Cardiac fibroblast (primary cell): ENCODE data around the gene SLC38A1.

Source experiments
- DNase-seq, 2 donors: peaks; one replicate each; pipeline versions ENCODE4 v3.0.0 to v3.0.0-alpha.2; 2010; ENCODE audit warnings: low read depth in 2 of 2
- H3K4me3 ChIP-seq, 2 donors: replicated peaks in 1 of 2; 1 replicate in 1 of 2; 2 replicates in 1 of 2; pipeline ENCODE4 v1.5.1; 2011; ENCODE audit warnings: low read depth in 2 of 2, low read length in 2 of 2, mild to moderate bottlenecking in 2 of 2, moderate library complexity in 1 of 2
- TF ChIP-seq, protein P1 (sequence below): IDR thresholded peaks from one replicate; pipeline ENCODE4 v1.5.1; 2011; ENCODE audit warnings: low read depth, mild to moderate bottlenecking, low read length, inconsistent platforms

SLC38A1 gene

DNA sequence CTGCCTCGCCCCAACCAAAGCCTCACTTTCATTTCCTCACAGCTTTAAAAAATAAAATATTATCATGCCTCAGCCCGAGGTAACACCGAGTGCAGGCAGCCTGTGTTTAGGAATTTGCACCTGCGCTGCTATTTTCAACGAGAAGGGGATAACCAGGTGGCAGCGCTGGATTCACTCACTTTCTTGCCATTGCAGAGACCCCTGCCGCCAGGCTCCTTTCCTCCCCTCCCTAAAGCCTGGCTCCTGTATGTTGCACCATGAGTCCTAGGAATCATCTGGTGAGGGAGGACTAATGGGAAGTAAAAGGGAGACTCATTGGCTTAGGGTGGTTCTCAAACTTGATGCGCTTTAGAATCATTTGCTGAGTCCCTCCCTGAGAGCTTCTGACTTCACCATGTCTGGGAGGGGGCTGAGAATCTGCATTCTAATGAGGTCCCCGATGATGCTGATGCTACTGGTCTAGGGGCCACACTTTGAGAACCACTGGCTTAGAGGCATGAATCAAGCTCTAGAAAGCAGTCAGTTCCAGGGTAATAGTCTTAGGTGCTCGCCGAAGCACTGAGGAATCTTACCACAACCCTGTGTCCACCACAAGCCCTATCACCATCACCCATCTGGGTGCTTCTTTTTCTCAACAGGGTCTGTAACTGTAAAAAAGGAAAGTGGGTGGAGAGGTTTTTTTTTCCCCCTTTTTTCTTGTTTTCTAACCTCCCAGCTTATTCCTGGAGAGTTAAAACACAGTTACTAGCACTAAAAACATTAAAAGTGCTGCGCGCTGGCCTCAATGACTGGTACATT, 83.8 kb downstream of the SLC38A1 start:
- H3K4me3 ChIP-seq, result no peak overlapping the region
- DNase-seq, result no peak
- TF ChIP-seq, protein P1, sequence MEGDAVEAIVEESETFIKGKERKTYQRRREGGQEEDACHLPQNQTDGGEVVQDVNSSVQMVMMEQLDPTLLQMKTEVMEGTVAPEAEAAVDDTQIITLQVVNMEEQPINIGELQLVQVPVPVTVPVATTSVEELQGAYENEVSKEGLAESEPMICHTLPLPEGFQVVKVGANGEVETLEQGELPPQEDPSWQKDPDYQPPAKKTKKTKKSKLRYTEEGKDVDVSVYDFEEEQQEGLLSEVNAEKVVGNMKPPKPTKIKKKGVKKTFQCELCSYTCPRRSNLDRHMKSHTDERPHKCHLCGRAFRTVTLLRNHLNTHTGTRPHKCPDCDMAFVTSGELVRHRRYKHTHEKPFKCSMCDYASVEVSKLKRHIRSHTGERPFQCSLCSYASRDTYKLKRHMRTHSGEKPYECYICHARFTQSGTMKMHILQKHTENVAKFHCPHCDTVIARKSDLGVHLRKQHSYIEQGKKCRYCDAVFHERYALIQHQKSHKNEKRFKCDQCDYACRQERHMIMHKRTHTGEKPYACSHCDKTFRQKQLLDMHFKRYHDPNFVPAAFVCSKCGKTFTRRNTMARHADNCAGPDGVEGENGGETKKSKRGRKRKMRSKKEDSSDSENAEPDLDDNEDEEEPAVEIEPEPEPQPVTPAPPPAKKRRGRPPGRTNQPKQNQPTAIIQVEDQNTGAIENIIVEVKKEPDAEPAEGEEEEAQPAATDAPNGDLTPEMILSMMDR, result no peak

DNA sequence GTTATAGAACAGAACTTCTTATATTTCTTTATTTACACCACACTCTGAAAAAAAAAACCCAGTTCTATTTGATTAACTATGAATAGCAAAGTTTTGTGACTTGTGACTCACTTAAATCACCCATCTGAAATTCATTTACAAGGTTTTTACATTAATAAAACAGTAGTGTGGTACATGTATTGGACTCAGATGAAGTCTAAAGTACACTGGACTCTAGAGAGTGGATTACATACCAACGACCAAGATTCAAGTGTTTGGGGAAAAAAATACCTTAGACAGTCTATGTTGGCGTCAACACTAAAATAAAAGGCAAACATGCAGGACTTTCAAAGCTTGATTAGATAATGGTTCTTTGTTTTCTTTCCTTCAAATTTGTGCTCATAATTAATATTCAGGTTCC, 85.7 kb downstream of the SLC38A1 start:
- TF ChIP-seq, protein P1, result no peak
- no peak overlapping the region for H3K4me3 ChIP-seq
- no peak for DNase-seq

DNA sequence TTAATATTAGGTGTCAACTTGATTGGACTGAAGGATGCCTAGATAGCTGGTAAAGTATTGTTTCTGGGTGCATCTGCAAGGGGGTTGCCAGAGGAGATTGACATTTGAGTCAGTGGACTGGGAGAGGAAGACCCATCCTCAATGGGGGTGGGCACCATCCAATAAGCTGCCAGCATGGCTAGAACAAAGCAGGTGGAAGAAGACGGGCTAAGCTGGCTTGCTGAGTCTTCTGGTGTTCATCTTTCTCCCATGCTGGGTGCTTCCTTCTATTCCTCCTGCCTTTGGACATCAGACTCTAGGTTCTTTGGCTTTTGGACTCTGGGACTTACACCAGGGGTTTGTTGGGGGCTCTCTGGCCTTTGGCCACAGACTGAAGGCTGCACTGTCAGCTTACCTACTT, 87.4 kb downstream of the SLC38A1 start:
- TF ChIP-seq, protein P1, result no peak
- H3K4me3 ChIP-seq, result no peak overlapping the region
- DNase-seq, result no peak

DNA sequence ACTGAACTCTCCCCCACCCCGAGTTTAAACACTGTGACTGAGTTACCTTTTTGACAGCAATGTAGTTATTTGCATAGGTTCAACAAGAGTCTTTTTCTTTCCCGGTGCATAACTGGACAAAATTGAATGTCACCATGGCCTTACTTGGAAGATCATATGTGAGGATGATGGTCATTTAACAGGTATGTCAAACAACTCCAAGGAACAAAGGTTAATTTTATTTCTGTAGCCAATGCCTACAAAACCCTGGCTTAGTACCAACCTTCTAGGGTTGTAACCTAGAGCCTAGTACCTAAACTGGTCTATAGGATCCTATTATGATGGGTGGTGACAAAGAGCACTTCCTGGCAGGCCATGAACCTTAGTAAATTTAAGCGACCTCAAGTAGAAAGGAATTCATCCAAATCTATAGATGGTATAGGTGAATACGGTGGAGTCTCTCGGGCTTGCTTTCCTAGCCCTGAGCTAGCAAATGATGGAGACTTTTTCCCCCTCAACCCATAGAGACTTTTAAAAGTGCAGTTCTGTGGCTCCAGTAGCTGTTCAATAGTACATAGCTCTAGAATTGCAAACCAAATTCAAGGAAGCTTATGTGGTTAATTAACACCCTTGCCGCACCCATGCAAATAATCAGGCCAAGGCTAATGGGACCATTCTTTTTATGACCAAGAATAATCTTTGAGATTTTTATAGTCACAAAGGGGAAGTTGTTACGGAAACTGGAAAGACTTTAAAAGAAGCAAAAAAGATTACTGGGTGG, 89.0 kb downstream of the SLC38A1 start:
- TF ChIP-seq, protein P1, result no peak
- H3K4me3 ChIP-seq, result no peak overlapping the region

DNA sequence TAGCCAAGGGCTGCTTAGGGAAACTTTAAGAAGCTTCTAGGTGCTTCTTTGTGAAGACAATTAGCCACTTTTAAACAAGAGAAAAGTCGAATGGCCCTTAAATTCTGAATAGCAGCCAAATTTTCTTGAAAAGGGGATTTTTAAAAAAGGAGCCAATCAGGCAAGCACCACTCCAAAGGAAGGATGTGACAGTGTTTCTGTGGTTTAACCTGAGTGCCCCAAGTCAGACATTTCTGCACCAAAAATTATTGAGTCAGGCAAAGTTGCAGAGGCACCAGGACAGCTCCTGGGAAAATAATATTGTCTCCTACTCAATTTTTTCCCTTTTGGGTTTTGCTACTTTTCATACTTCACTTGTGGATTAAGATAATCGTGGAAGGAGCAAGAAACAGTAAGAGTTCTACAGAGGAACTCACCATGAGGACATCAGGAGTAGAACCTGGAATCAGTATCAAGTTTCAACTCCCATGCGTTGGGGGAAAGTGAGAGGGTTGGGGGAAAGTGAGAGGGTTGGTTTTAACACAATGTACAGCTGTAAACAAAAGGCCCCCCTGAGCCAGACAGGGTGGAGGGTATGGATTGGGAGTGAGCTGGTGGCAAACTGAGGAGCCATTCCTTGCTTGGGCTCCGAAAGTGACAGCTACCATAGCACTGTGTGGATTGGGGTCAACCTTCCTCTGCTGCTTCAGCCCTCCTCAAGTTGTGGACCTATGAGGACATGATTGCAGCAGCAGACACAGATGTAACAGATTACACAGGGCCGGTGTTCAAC, 90.8 kb downstream of the SLC38A1 start:
- no peak overlapping the region for H3K4me3 ChIP-seq
- TF ChIP-seq, protein P1, result no peak
- no peak for DNase-seq

More for the DNA sequence above, 89.0 kb downstream of the SLC38A1 start:
- no peak for DNase-seq

DNA sequence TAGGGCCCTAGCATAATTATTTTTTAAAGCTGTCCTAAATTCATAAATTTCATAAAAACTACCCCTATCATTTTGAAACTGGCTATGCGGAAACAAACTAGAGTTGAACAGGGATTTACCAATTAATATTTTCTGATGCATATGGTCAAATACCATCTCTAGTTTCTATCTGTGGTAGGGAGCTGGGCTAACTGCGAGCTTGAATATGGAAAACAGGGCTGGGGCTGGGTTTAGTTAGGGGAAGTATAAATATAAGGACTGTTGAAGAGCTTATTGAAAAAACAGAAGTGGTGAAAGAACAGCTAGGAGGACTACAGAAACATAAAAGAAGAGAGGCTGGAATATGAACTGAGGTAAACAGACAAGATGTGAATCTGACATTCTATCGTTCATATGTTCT, 91.8 kb downstream of the SLC38A1 start:
- no peak for DNase-seq
- H3K4me3 ChIP-seq, result no peak overlapping the region
- TF ChIP-seq, protein P1, result no peak
